Activated naive CD8-positive, alpha-beta T cell treated with anti-CD3 and anti-CD28 coated beads, Interleukin-2, amount 50 U/mL, for 24 hours (primary cell): Measurements from ENCODE around the gene PRM2.
A peak's percentile ranks its signal among the peaks of the same experiment; 100 is the strongest.
"Not testable (repeated sequence)": the region's sequence is repeated elsewhere in the genome, so short reads cannot be mapped to it uniquely, and the experiment has no call there.

ENCODE experiments used
- ATAC-seq: fragments of 150-1000 bp; cut with Tn5 transposase; one replicate; pipeline ENCODE4 v1.10.0; 2021
- DNase-seq: peaks from one replicate; pipeline ENCODE4 v3.0.0; 2021
- H3K27ac Mint-ChIP-seq: one replicate; pipeline ENCODE4 v1.8.0; 2021; ENCODE audit warnings: mild to moderate bottlenecking, mixed read lengths
- H3K27me3 Mint-ChIP-seq: one replicate; pipeline ENCODE4 v1.8.0; 2021; ENCODE audit warnings: mixed read lengths
- H3K36me3 Mint-ChIP-seq: one replicate; pipeline ENCODE4 v1.8.0; 2021; ENCODE audit warnings: low read depth, mixed read lengths
- H3K4me1 Mint-ChIP-seq: one replicate; pipeline ENCODE4 v1.8.0; 2021; ENCODE audit warnings: mixed read lengths
- H3K4me3 Mint-ChIP-seq: one replicate; pipeline ENCODE4 v1.8.0; 2021; ENCODE audit warnings: mild to moderate bottlenecking, moderate library complexity, mixed read lengths
- H3K9me3 Mint-ChIP-seq: one replicate; pipeline ENCODE4 v1.8.0; 2021; ENCODE audit warnings: mixed read lengths

PRM2 gene

GRCh38 chr16:11299865-11300559, 23.7 kb upstream of the PRM2 start:
- DNase-seq (no peak), ATAC-seq (no peak)
- H3K4me3 Mint-ChIP-seq: no peak overlapping the region
- H3K27me3 Mint-ChIP-seq: peaks cover 1% of the 10 kb centered on the region
- H3K4me1 Mint-ChIP-seq: peaks cover 37% of the 10 kb centered on the region
- no peaks in the 10 kb centered on the region for H3K36me3 Mint-ChIP-seq
- H3K9me3 Mint-ChIP-seq: no peaks in the 10 kb centered on the region
- no peak overlapping the region for H3K27ac Mint-ChIP-seq

- H3K4me3 Mint-ChIP-seq: not testable (repeated sequence)
Measured at GRCh38 chr16:11298950-11299547, 22.8 kb upstream of the PRM2 start.

GRCh38 chr16:11298143-11298900, 22.0 kb upstream of the PRM2 start:
- peaks cover 5% of the 10 kb centered on the region for H3K27me3 Mint-ChIP-seq
- H3K4me3 Mint-ChIP-seq: no peak overlapping the region
- DNase-seq (no peak), ATAC-seq (no peak)
- no peaks in the 10 kb centered on the region for H3K9me3 Mint-ChIP-seq
- H3K4me1 Mint-ChIP-seq: peaks cover 47% of the 10 kb centered on the region
- no peaks in the 10 kb centered on the region for H3K36me3 Mint-ChIP-seq
- peak overlapping the region; percentile 46 for H3K27ac Mint-ChIP-seq

More at GRCh38 chr16:11298950-11299547, 22.8 kb upstream of the PRM2 start:
- not testable (repeated sequence) for H3K9me3 Mint-ChIP-seq, ATAC-seq, H3K27me3 Mint-ChIP-seq, DNase-seq, H3K36me3 Mint-ChIP-seq
- Mint-ChIP-seq H3K4me1 (peaks cover 42% of the 10 kb centered on the region), H3K27ac (peak overlapping the region; percentile 46)

GRCh38 chr16:11297492-11298142, 21.3 kb upstream of the PRM2 start:
- H3K36me3 Mint-ChIP-seq: no peaks in the 10 kb centered on the region
- H3K27ac Mint-ChIP-seq: peak overlapping the region; percentile 50
- peaks cover 51% of the 10 kb centered on the region for H3K4me1 Mint-ChIP-seq
- H3K9me3 Mint-ChIP-seq: no peaks in the 10 kb centered on the region
- DNase-seq (peak; percentile 75), ATAC-seq (peak; percentile 84)
- peaks cover 5% of the 10 kb centered on the region for H3K27me3 Mint-ChIP-seq
- peak overlapping the region; percentile 54 for H3K4me3 Mint-ChIP-seq

- no peak for DNase-seq
- ATAC-seq: no peak
- peaks cover 8% of the 10 kb centered on the region for H3K27me3 Mint-ChIP-seq
- peaks cover 51% of the 10 kb centered on the region for H3K4me1 Mint-ChIP-seq
- H3K27ac Mint-ChIP-seq: peak overlapping the region; percentile 50
- no peaks in the 10 kb centered on the region for H3K36me3 Mint-ChIP-seq
- peak overlapping the region; percentile 54 for H3K4me3 Mint-ChIP-seq
- no peaks in the 10 kb centered on the region for H3K9me3 Mint-ChIP-seq
Measured at GRCh38 chr16:11296706-11297491, 20.6 kb upstream of the PRM2 start.

- Mint-ChIP-seq H3K36me3 (no peaks in the 10 kb centered on the region), H3K27ac (no peak overlapping the region), H3K9me3 (no peaks in the 10 kb centered on the region), H3K4me3 (no peak overlapping the region), H3K4me1 (peaks cover 51% of the 10 kb centered on the region), H3K27me3 (peaks cover 11% of the 10 kb centered on the region)
- no peak for DNase-seq
- ATAC-seq: no peak
Measured at GRCh38 chr16:11296351-11296705, 20.0 kb upstream of the PRM2 start.

- Mint-ChIP-seq H3K36me3 (no peaks in the 10 kb centered on the region), H3K9me3 (no peaks in the 10 kb centered on the region), H3K27me3 (peaks cover 12% of the 10 kb centered on the region), H3K4me3 (no peak overlapping the region), H3K4me1 (peaks cover 51% of the 10 kb centered on the region), H3K27ac (no peak overlapping the region)
- DNase-seq (no peak), ATAC-seq (no peak)
Measured at GRCh38 chr16:11295672-11296071, 19.4 kb upstream of the PRM2 start.

- Mint-ChIP-seq H3K9me3 (no peaks in the 10 kb centered on the region), H3K4me1 (peaks cover 36% of the 10 kb centered on the region), H3K36me3 (no peaks in the 10 kb centered on the region), H3K27me3 (peaks cover 22% of the 10 kb centered on the region), H3K4me3 (no peak overlapping the region), H3K27ac (no peak overlapping the region)
- DNase-seq (no peak), ATAC-seq (no peak)
Measured at GRCh38 chr16:11292076-11292748, 15.9 kb upstream of the PRM2 start.

GRCh38 chr16:11291091-11291703, 14.9 kb upstream of the PRM2 start:
- ATAC-seq (no peak), DNase-seq (no peak)
- H3K27ac Mint-ChIP-seq: no peak overlapping the region
- H3K9me3 Mint-ChIP-seq: no peaks in the 10 kb centered on the region
- H3K27me3 Mint-ChIP-seq: peaks cover 22% of the 10 kb centered on the region
- peaks cover 36% of the 10 kb centered on the region for H3K4me1 Mint-ChIP-seq
- no peaks in the 10 kb centered on the region for H3K36me3 Mint-ChIP-seq
- no peak overlapping the region for H3K4me3 Mint-ChIP-seq

GRCh38 chr16:11290102-11290893, 14.0 kb upstream of the PRM2 start:
- Mint-ChIP-seq H3K4me3 (no peak overlapping the region), H3K4me1 (peaks cover 41% of the 10 kb centered on the region), H3K27ac (no peak overlapping the region)

GRCh38 chr16:11289696-11290095, 13.4 kb upstream of the PRM2 start:
- H3K4me3 Mint-ChIP-seq, H3K36me3 Mint-ChIP-seq, H3K27ac Mint-ChIP-seq, H3K9me3 Mint-ChIP-seq, DNase-seq, ATAC-seq: not testable (repeated sequence)
- Mint-ChIP-seq H3K27me3 (peaks cover 22% of the 10 kb centered on the region), H3K4me1 (peaks cover 42% of the 10 kb centered on the region)

More at GRCh38 chr16:11290102-11290893, 14.0 kb upstream of the PRM2 start:
- ATAC-seq: no peak
- H3K36me3 Mint-ChIP-seq: no peaks in the 10 kb centered on the region
- no peak for DNase-seq
- H3K9me3 Mint-ChIP-seq: no peaks in the 10 kb centered on the region
- H3K27me3 Mint-ChIP-seq: peaks cover 22% of the 10 kb centered on the region

GRCh38 chr16:11289202-11289601, 12.9 kb upstream of the PRM2 start:
- peaks cover 22% of the 10 kb centered on the region for H3K27me3 Mint-ChIP-seq
- no peak overlapping the region for H3K27ac Mint-ChIP-seq
- H3K9me3 Mint-ChIP-seq: no peaks in the 10 kb centered on the region
- no peak overlapping the region for H3K4me3 Mint-ChIP-seq
- peaks cover 39% of the 10 kb centered on the region for H3K4me1 Mint-ChIP-seq
- ATAC-seq: no peak
- H3K36me3 Mint-ChIP-seq: no peaks in the 10 kb centered on the region
- no peak for DNase-seq

GRCh38 chr16:11285842-11286241, 9.6 kb upstream of the PRM2 start:
- Mint-ChIP-seq H3K9me3 (no peaks in the 10 kb centered on the region), H3K27me3 (peaks cover 14% of the 10 kb centered on the region), H3K4me3 (peak overlapping the region; percentile 44), H3K4me1 (peaks cover 33% of the 10 kb centered on the region), H3K27ac (peak overlapping the region; percentile 77), H3K36me3 (no peaks in the 10 kb centered on the region)
- DNase-seq (no peak), ATAC-seq (peak; percentile 84)
